Transverse colon (tissue), 4 donors: ENCODE results near the gene TH.

Experiments used
- CTCF ChIP-seq, 5 experiments: fragments of 200-600 bp in 3 of 5; fragments of 450-650 bp in 2 of 5; sonication (generic) in 3 of 5; IDR thresholded peaks; 1 replicate in 2 of 5; 2 replicates in 3 of 5; pipeline ENCODE4 v1.5.1; 2016 to 2017; ENCODE audit warnings: antibody characterized with exemption in 5 of 5, inconsistent platforms in 3 of 5, mild to moderate bottlenecking in 2 of 5, moderate library complexity in 1 of 5
- POLR2AphosphoS5 ChIP-seq, 3 donors: sonication (generic); formaldehyde crosslinking; IDR thresholded peaks; one replicate each; pipeline ENCODE4 v1.6.1; 2016; ENCODE audit warnings: antibody characterized with exemption in 3 of 3

- TF ChIP-seq CTCF (IDR thresholded peaks at IDR 0.05) (no peak), POLR2AphosphoS5 (IDR thresholded peaks at IDR 0.05) (no peak)
Measured at GRCh38 chr11:2169005-2169378, 2.6 kb downstream of the TH start.
